Body of pancreas (tissue), 4 donors: ENCODE measurements around the gene KRT23.

Experiments used
- POLR2A ChIP-seq, 3 donors: fragments of 450-650 bp; IDR thresholded peaks; one replicate each; pipeline ENCODE4 v1.6.1; 2016; ENCODE audit warnings: antibody characterized with exemption in 3 of 3, mild to moderate bottlenecking in 2 of 3
- TF ChIP-seq, protein P1 (sequence below), 7 experiments: fragments of 450-650 bp in 4 of 7; fragments of 200-600 bp in 3 of 7; sonication (generic) in 3 of 7; IDR thresholded peaks; one replicate each; pipeline ENCODE4 v1.5.1; 2016 to 2019; ENCODE audit warnings: antibody characterized with exemption in 7 of 7

GRCh38 chr17:40883626-40884334, 53.7 kb downstream of the KRT23 start:
- TF ChIP-seq, protein P1, sequence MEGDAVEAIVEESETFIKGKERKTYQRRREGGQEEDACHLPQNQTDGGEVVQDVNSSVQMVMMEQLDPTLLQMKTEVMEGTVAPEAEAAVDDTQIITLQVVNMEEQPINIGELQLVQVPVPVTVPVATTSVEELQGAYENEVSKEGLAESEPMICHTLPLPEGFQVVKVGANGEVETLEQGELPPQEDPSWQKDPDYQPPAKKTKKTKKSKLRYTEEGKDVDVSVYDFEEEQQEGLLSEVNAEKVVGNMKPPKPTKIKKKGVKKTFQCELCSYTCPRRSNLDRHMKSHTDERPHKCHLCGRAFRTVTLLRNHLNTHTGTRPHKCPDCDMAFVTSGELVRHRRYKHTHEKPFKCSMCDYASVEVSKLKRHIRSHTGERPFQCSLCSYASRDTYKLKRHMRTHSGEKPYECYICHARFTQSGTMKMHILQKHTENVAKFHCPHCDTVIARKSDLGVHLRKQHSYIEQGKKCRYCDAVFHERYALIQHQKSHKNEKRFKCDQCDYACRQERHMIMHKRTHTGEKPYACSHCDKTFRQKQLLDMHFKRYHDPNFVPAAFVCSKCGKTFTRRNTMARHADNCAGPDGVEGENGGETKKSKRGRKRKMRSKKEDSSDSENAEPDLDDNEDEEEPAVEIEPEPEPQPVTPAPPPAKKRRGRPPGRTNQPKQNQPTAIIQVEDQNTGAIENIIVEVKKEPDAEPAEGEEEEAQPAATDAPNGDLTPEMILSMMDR (IDR thresholded peaks at IDR 0.05) = no peak
- TF ChIP-seq POLR2A (IDR thresholded peaks at IDR 0.05) = no peak
